ENCODE measurements around the gene LAMA2. TPM values are rescaled to one million over a fixed set of nuclear protein-coding genes. Genes with fewer than 3 reads are reported as not detected.

The LAMA2 gene
- total and polyA plus RNA-seq, 2 of the 13 experiments (the other 11 are each of a cell fraction or from before 2014, with no cell fraction given): 0.11 to 0.28 TPM

DNA sequence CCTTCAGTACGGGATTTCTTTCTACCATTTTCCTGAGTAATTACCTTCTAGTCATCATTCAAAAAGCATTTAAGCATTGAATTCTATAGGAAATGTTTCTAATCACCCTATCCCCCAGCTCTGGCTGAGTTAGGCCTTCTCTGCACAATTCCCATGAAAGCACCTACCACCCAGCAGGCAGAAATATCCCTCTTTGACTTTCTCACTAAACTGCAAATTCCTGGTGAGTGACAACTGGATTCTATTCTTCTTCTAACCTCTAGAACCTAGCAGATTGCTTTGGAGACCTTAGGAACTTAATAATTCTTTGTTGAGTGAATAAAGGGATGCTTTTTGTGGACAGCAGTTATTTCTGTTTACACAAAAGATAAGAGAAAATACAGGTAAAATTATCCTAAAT is 328.7 kb downstream of the LAMA2 start:
- H3K9ac ChIP-seq (ENCODE audit: insufficient read depth, low read depth, low read length): no peak overlapping the region
- H3K4me3 ChIP-seq (replicated peaks in 1 of 3; ENCODE audit: insufficient read depth in 1 of 3, low read depth in 2 of 3, low read length in 3 of 3): no peak overlapping the region
- no peaks in the 10 kb centered on the region for H3K4me1 ChIP-seq (ENCODE audit: insufficient read depth, low read length)
- CTCF ChIA-PET (ENCODE audit: low intra/inter-chr PET ratio, low total read pairs): no interaction called here
- no peaks in the 10 kb centered on the region for H3K36me3 ChIP-seq (replicated peaks in 1 of 2; ENCODE audit: control insufficient read depth in 1 of 2, insufficient read depth in 2 of 2, low read length in 2 of 2)
- no peaks in the 10 kb centered on the region for H3K27me3 ChIP-seq (ENCODE audit: control insufficient read depth in 1 of 2, insufficient read depth in 2 of 2, low read length in 2 of 2)
- H3K27ac ChIP-seq (ENCODE audit: extremely low read length, insufficient read depth, low read length): no peak overlapping the region
- H3K9me3 ChIP-seq (ENCODE audit: low read length): no peaks in the 10 kb centered on the region
- no peak overlapping the region for H3K4me2 ChIP-seq (ENCODE audit: low read depth, low read length)
- H2AFZ ChIP-seq (ENCODE audit: low read length): no peak overlapping the region
- DNase-seq (ENCODE audit: low spot score) (no peak), ATAC-seq (no peak), FAIRE-seq (no peak)
- intact Hi-C loops (cut with micrococcal nuclease; ENCODE audit: unreplicated experiment): no loop called here
- WGBS (ENCODE audit: low lambda C conversion rate): 0% methylated on average over 1 of the region's 1 CpG
- POLR2A ChIA-PET: no interaction called here
- no peaks in the 10 kb centered on the region for H4K20me1 ChIP-seq (ENCODE audit: insufficient read depth, low read length)
- no peaks in the 10 kb centered on the region for H3K79me2 ChIP-seq (ENCODE audit: insufficient read depth, low read length)
- no TSS peak for BruUV-seq (replicated peaks)
- in situ Hi-C loops (cut with HindIII; ENCODE audit: extremely low pct_ligation_motif_present, low pct_unique_long_range_greater_than_20kb): no loop called here
- no peak for TF ChIP-seq ZEB1 (IDR thresholded peaks at IDR 0.05; ENCODE audit: insufficient replicate concordance, low read depth)
- TF ChIP-seq HMGA1 (CRISPR knock-in tag; conservative IDR thresholded peaks at IDR 0.05): no peak
- no peak for TF ChIP-seq ZNF678 (CRISPR knock-in tag; IDR thresholded peaks at IDR 0.05)
- TF ChIP-seq SMARCE1 (IDR thresholded peaks at IDR 0.05; ENCODE audit: borderline replicate concordance): no peak
- no peak for TF ChIP-seq ZFY (CRISPR knock-in tag; IDR thresholded peaks at IDR 0.05)
- no peak for TF ChIP-seq ZKSCAN5 (CRISPR knock-in tag; IDR thresholded peaks at IDR 0.05)
- TF ChIP-seq ZNF17 (CRISPR knock-in tag; IDR thresholded peaks at IDR 0.05): no peak
- no peak for TF ChIP-seq ZMYM3 (CRISPR knock-in tag; IDR thresholded peaks at IDR 0.05)
- TF ChIP-seq SRF (IDR thresholded peaks at IDR 0.05; ENCODE audit: low read depth, low read length): no peak
- TF ChIP-seq ZNF350 (CRISPR knock-in tag; IDR thresholded peaks at IDR 0.05; ENCODE audit: borderline replicate concordance, low read depth): no peak
- no peak for TF ChIP-seq ZNF496 (CRISPR knock-in tag; IDR thresholded peaks at IDR 0.05; ENCODE audit: insufficient replicate concordance)
- no peak for TF ChIP-seq SNAPC2 (CRISPR knock-in tag; IDR thresholded peaks at IDR 0.05)
- TF ChIP-seq, protein P1, sequence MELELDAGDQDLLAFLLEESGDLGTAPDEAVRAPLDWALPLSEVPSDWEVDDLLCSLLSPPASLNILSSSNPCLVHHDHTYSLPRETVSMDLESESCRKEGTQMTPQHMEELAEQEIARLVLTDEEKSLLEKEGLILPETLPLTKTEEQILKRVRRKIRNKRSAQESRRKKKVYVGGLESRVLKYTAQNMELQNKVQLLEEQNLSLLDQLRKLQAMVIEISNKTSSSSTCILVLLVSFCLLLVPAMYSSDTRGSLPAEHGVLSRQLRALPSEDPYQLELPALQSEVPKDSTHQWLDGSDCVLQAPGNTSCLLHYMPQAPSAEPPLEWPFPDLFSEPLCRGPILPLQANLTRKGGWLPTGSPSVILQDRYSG (CRISPR knock-in tag; IDR thresholded peaks at IDR 0.05): no peak
- TF ChIP-seq, protein P2, sequence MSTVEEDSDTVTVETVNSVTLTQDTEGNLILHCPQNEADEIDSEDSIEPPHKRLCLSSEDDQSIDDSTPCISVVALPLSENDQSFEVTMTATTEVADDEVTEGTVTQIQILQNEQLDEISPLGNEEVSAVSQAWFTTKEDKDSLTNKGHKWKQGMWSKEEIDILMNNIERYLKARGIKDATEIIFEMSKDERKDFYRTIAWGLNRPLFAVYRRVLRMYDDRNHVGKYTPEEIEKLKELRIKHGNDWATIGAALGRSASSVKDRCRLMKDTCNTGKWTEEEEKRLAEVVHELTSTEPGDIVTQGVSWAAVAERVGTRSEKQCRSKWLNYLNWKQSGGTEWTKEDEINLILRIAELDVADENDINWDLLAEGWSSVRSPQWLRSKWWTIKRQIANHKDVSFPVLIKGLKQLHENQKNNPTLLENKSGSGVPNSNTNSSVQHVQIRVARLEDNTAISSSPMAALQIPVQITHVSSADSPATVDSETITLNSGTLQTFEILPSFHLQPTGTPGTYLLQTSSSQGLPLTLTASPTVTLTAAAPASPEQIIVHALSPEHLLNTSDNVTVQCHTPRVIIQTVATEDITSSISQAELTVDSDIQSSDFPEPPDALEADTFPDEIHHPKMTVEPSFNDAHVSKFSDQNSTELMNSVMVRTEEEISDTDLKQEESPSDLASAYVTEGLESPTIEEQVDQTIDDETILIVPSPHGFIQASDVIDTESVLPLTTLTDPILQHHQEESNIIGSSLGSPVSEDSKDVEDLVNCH (CRISPR knock-in tag; IDR thresholded peaks at IDR 0.05): no peak
- TF ChIP-seq CREB1 (IDR thresholded peaks at IDR 0.05): no peak
- TF ChIP-seq CREB1 (CRISPR knock-in tag; IDR thresholded peaks at IDR 0.05): no peak

Measured in HepG2 (cell line).